Hepatocyte (in vitro differentiated cells): ENCODE results near the gene SYT3. TPM values are rescaled to one million over a fixed set of nuclear protein-coding genes. Genes with fewer than 3 reads are reported as not detected.

Experiments
- DNase-seq: peaks from one replicate; pipeline ENCODE4 v3.0.0-alpha.2; 2016; ENCODE audit warnings: low spot score
- H2AFZ ChIP-seq: fragments of 200-600 bp; sonication (generic); 2 replicates; pipeline ENCODE4 v1.6.0; 2016; ENCODE audit warnings: antibody characterized with exemption, mild to moderate bottlenecking
- H3K27ac ChIP-seq: fragments of 200-600 bp; sonication (generic); 2 replicates; pipeline ENCODE4 v1.5.1; 2016; ENCODE audit warnings: mild to moderate bottlenecking
- H3K27me3 ChIP-seq: fragments of 200-600 bp; sonication (generic); 2 replicates; pipeline ENCODE4 v1.6.1; 2016
- H3K36me3 ChIP-seq: fragments of 200-600 bp; sonication (generic); replicated peaks from 2 replicates; pipeline ENCODE4 v1.5.1; 2016; ENCODE audit warnings: low read depth; ENCODE audit not compliant: insufficient read depth
- H3K4me1 ChIP-seq: fragments of 200-600 bp; sonication (generic); 2 replicates; pipeline ENCODE4 v1.5.1; 2016; ENCODE audit warnings: mild to moderate bottlenecking, moderate library complexity; ENCODE audit not compliant: insufficient read depth
- H3K4me2 ChIP-seq: fragments of 200-600 bp; sonication (generic); 2 replicates; pipeline ENCODE4 v1.6.0; 2016
- H3K4me3 ChIP-seq: fragments of 200-600 bp; sonication (generic); 2 replicates; pipeline ENCODE4 v1.5.1; 2016; ENCODE audit warnings: mild to moderate bottlenecking
- H3K79me2 ChIP-seq: fragments of 200-600 bp; sonication (generic); 2 replicates; pipeline ENCODE4 v1.6.0; 2017; ENCODE audit warnings: mild to moderate bottlenecking
- H3K9me2 ChIP-seq: fragments of 200-600 bp; sonication (generic); replicated peaks from 2 replicates; pipeline ENCODE4 v1.6.0; 2017; ENCODE audit warnings: mild to moderate bottlenecking; ENCODE audit not compliant: insufficient read depth
- H3K9me3 ChIP-seq: fragments of 200-600 bp; sonication (generic); 2 replicates; pipeline ENCODE4 v1.5.1; 2016; ENCODE audit warnings: low read depth, mild to moderate bottlenecking
- H4K20me1 ChIP-seq: fragments of 200-600 bp; sonication (generic); 2 replicates; pipeline ENCODE4 v1.6.0; 2016; ENCODE audit warnings: mild to moderate bottlenecking; ENCODE audit not compliant: insufficient read depth, poor library complexity, severe bottlenecking
- CTCF ChIP-seq: fragments of 200-600 bp; sonication (generic); IDR thresholded peaks from 2 replicates; pipeline ENCODE4 v1.5.1; 2016; ENCODE audit warnings: antibody characterized with exemption, mild to moderate bottlenecking; ENCODE audit not compliant: poor library complexity
- EZH2 ChIP-seq: fragments of 200-600 bp; sonication (generic); IDR thresholded peaks from 2 replicates; pipeline ENCODE4 v1.6.1; 2016; ENCODE audit warnings: antibody characterized with exemption, mild to moderate bottlenecking, borderline replicate concordance
- EZH2phosphoT487 ChIP-seq: fragments of 200-600 bp; sonication (generic); IDR thresholded peaks from one replicate; pipeline ENCODE4 v1.6.1; 2018; ENCODE audit warnings: antibody characterized with exemption, mild to moderate bottlenecking, low read depth, moderate library complexity; ENCODE audit not compliant: unreplicated experiment, severe bottlenecking
- WGBS: methylation state at CpG from one replicate; pipeline ENCODE4 v1.1.6; 2016; ENCODE audit warnings: low lambda C conversion rate; ENCODE audit errors: missing lambda C conversion rate; 5-methylcytosine and 5-hydroxymethylcytosine counted together
- polyA plus RNA-seq: library from polyadenylated mRNA; unstranded; fragments of >200 nt; fragmentation: Nextera tagmentation; extraction: Ambion mirVana; gene quantifications from 2 replicates; pipeline ENCODE4 v1.2.1, GENCODE V29; 2016
- total RNA-seq: library from RNA; depleted of rRNA; stranded (reverse); fragments of >200 nt; gene quantifications from 2 replicates; pipeline ENCODE4 v1.2.3, GENCODE V29; 2014

Gene SYT3
- total and polyA plus RNA-seq, 2 experiments from 2014 or later, result 1.5 to 2.2 TPM

GRCh38 chr19:50667759-50668231 lies 28.1 kb upstream of the SYT3 start:
- Histone ChIP-seq H3K4me1 (no peaks in the 10 kb centered on the region), H3K9me2 (no peaks in the 10 kb centered on the region), H3K36me3 (no peaks in the 10 kb centered on the region), H3K4me3 (no peak overlapping the region), H3K27ac (no peak overlapping the region), H3K79me2 (no peaks in the 10 kb centered on the region), H3K4me2 (peak overlapping the region; percentile 56), H2AFZ (no peak overlapping the region), H3K27me3 (peaks cover 57% of the 10 kb centered on the region), H3K9me3 (no peaks in the 10 kb centered on the region), H4K20me1 (no peaks in the 10 kb centered on the region)
- WGBS, result 7% methylated on average over 3 of the region's 58 CpGs
- no peak for TF ChIP-seq EZH2phosphoT487
- TF ChIP-seq EZH2, result peak; percentile 83
- DNase-seq, result no peak

- Histone ChIP-seq H3K79me2 (no peaks in the 10 kb centered on the region), H3K9me2 (no peaks in the 10 kb centered on the region), H3K4me3 (no peak overlapping the region), H3K27me3 (peaks cover 54% of the 10 kb centered on the region), H4K20me1 (no peaks in the 10 kb centered on the region), H3K4me2 (peak overlapping the region; percentile 56), H3K4me1 (no peaks in the 10 kb centered on the region), H3K27ac (no peak overlapping the region), H3K36me3 (no peaks in the 10 kb centered on the region), H2AFZ (no peak overlapping the region), H3K9me3 (no peaks in the 10 kb centered on the region)
- no peak for DNase-seq
- TF ChIP-seq EZH2, result peak; percentile 83
- TF ChIP-seq EZH2phosphoT487, result no peak
- 62% methylated on average over 17 of the region's 56 CpGs for WGBS
These were observed 27.6 kb upstream of the SYT3 start for GRCh38 chr19:50667177-50667758.

- WGBS, result 82% methylated on average over 37 of the region's 47 CpGs
- Histone ChIP-seq H3K36me3 (no peaks in the 10 kb centered on the region), H3K27ac (no peak overlapping the region), H3K4me2 (no peak overlapping the region), H3K4me3 (no peak overlapping the region), H3K79me2 (no peaks in the 10 kb centered on the region), H3K27me3 (peaks cover 50% of the 10 kb centered on the region), H3K4me1 (no peaks in the 10 kb centered on the region), H2AFZ (no peak overlapping the region), H4K20me1 (no peaks in the 10 kb centered on the region), H3K9me3 (no peaks in the 10 kb centered on the region), H3K9me2 (no peaks in the 10 kb centered on the region)
- no peak for DNase-seq
- TF ChIP-seq EZH2phosphoT487 (no peak), EZH2 (no peak), CTCF (no peak)
These were observed 26.9 kb upstream of the SYT3 start for GRCh38 chr19:50666346-50667176.

GRCh38 chr19:50664204-50664603 lies 24.5 kb upstream of the SYT3 start:
- TF ChIP-seq CTCF (no peak), EZH2 (peak; percentile 22)
- H3K4me1 ChIP-seq, result no peaks in the 10 kb centered on the region
- H3K79me2 ChIP-seq, result no peaks in the 10 kb centered on the region
- no peaks in the 10 kb centered on the region for H3K9me3 ChIP-seq
- no peak overlapping the region for H3K4me2 ChIP-seq
- no peaks in the 10 kb centered on the region for H4K20me1 ChIP-seq
- no peak overlapping the region for H3K27ac ChIP-seq
- no peaks in the 10 kb centered on the region for H3K9me2 ChIP-seq
- no peaks in the 10 kb centered on the region for H3K36me3 ChIP-seq
- peaks cover 33% of the 10 kb centered on the region for H3K27me3 ChIP-seq
- no peak overlapping the region for H3K4me3 ChIP-seq
- H2AFZ ChIP-seq, result no peak overlapping the region
- no peak for DNase-seq
- 80% methylated on average over 6 of the region's 6 CpGs for WGBS
